ENCODE data around the gene PPP1CA. TPM values are rescaled to one million over a fixed set of nuclear protein-coding genes. Genes with fewer than 3 reads are reported as not detected.

PPP1CA gene
- polyA plus RNA-seq, 2 of the 4 experiments (the other 2 are of a cell fraction) = 174 to 208 TPM

DNA sequence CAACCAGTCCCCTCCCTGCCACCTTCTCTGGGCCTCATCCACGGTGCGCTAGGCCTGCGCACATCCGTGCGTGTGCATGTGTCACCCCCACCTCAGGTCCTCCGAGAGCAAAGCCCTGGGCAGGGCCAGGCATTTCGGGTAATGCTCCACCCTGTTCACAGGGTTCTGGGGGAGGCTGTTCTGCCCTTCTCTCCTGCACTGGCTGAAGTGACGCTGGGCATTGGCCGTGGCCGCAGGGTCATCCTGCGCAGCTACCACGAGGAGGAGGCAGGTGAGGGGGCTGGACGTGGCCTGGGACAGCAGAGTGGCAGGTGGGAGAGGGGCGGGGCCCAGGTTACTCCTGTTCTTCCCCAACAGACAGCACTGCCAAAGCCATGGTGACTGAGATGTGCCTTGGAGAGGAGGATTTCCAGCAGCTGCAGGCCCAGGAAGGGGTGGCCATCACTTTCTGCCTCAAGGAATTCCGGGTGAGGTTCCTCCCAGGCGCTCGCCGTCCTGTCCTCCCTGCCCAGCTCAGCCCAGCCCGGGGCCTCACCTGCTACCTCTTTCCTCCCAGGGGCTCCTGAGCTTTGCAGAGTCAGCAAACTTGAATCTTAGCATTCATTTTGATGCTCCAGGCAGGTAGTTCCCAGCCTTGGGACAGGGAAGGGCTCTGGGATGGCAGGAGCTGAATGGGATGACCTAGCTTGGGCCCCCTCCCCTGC is 6.0 kb downstream of the PPP1CA start:
- FAIRE-seq (no peak), ATAC-seq (no peak), DNase-seq (ENCODE audit: low read depth in 1 of 2, low spot score in 1 of 2) (no peak)
- ChIA-PET POLR2A (no interaction called here), CTCF (interaction anchor here (27.6 to 46.2 kb wide), 2 partner anchors 15 to 37 kb away, joined by 626 to 1913 read pairs; partner anchors contain the start of genes CLCF1, POLD4 and RAD9A)
- Histone ChIP-seq H3K27ac (no peak overlapping the region), H3K9me3 (no peaks in the 10 kb centered on the region), H3K4me3 (no peak overlapping the region), H3K4me2 (no peak overlapping the region), H3K4me1 (peaks cover 16% of the 10 kb centered on the region)
- 90% methylated on average over 19 of the region's 19 CpGs for WGBS (ENCODE audit: missing lambda C conversion rate)
- TF ChIP-seq JUNB (IDR thresholded peaks at IDR 0.05) = no peak
- no peak for TF ChIP-seq NPAS2 (CRISPR knock-in tag; IDR thresholded peaks at IDR 0.05; ENCODE audit: borderline replicate concordance)
- TF ChIP-seq PHF8 (IDR thresholded peaks at IDR 0.05; ENCODE audit: borderline replicate concordance, low read depth) = no peak
- TF ChIP-seq MAFK (IDR thresholded peaks at IDR 0.05; ENCODE audit: partially characterized antibody) = peak; percentile 87
- no peak for TF ChIP-seq ZNF302 (CRISPR knock-in tag; IDR thresholded peaks at IDR 0.05)

- no peak for ATAC-seq
- peaks cover 11% of the 10 kb centered on the region; the same call in 2 of the 3 replicates for H3K4me1 ChIP-seq
- TF ChIP-seq NFE2L2 (conservative IDR thresholded peaks at IDR 0.05; ENCODE audit: low read length) (no peak), GATA3 (IDR thresholded peaks at IDR 0.05; ENCODE audit: borderline replicate concordance) (no peak), ESRRA (IDR thresholded peaks at IDR 0.05; ENCODE audit: borderline replicate concordance, low read length) (no peak)
- TF ChIP-seq, protein P1, sequence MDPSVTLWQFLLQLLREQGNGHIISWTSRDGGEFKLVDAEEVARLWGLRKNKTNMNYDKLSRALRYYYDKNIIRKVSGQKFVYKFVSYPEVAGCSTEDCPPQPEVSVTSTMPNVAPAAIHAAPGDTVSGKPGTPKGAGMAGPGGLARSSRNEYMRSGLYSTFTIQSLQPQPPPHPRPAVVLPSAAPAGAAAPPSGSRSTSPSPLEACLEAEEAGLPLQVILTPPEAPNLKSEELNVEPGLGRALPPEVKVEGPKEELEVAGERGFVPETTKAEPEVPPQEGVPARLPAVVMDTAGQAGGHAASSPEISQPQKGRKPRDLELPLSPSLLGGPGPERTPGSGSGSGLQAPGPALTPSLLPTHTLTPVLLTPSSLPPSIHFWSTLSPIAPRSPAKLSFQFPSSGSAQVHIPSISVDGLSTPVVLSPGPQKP (IDR thresholded peaks at IDR 0.05; ENCODE audit: low read depth, low read length) = no peak
- no peak overlapping the region for H3K4me2 ChIP-seq
- no peak overlapping the region for H3K27ac ChIP-seq
- WGBS (ENCODE audit: missing lambda C conversion rate) = 90% methylated on average over 3 of the region's 5 CpGs
- no peaks in the 10 kb centered on the region for H3K9me3 ChIP-seq
- POLR2A ChIA-PET = no interaction called here
- no peak for DNase-seq (ENCODE audit: low read depth in 1 of 2, low spot score in 1 of 2)
- H3K4me3 ChIP-seq = no peak overlapping the region
- CTCF ChIA-PET = interaction anchor here (0.7 to 46.2 kb wide), 8 partner anchors 11 to 132 kb away, joined by 3 to 1913 read pairs (median 4); partner anchors contain the start of genes CLCF1, POLD4 and RAD9A
- no peak for FAIRE-seq
Measured at GRCh38 chr11:67393990-67394389, 7.7 kb downstream of the PPP1CA start.

DNA sequence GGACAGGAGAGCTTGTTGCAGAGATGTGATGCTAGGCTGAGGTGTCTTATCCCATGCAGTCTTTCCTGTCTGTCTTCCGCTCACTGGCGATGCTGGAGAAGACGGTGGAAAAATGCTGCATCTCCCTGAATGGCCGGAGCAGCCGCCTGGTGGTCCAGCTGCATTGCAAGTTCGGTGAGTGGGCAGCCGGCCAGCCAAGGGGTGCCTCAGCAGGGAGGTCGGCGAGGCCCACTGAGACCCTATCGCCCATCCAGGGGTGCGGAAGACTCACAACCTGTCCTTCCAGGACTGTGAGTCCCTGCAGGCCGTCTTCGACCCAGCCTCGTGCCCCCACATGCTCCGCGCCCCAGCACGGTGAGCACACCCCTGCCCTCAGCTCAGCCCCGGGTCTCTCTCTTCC is 8.2 kb downstream of the PPP1CA start:
- CTCF ChIA-PET = interaction anchor here (1.5 to 46.2 kb wide), 6 partner anchors 1 to 131 kb away, joined by 4 to 1913 read pairs (median 320); partner anchors contain the start of genes CLCF1, POLD4, PPP1CA and RAD9A
- ATAC-seq (no peak), FAIRE-seq (no peak), DNase-seq (ENCODE audit: low read depth in 1 of 2, low spot score in 1 of 2) (no peak)
- Histone ChIP-seq H3K4me2 (no peak overlapping the region), H3K4me1 (peaks cover 11% of the 10 kb centered on the region; the same call in 2 of the 3 replicates), H3K27ac (no peak overlapping the region), H3K9me3 (no peaks in the 10 kb centered on the region), H3K4me3 (no peak overlapping the region)
- 94% methylated on average over 14 of the region's 18 CpGs for WGBS (ENCODE audit: missing lambda C conversion rate)
- no peak for TF ChIP-seq CBX2 (IDR thresholded peaks at IDR 0.05; ENCODE audit: borderline replicate concordance, low read depth)
- no peak for TF ChIP-seq RNF2 (IDR thresholded peaks at IDR 0.05; ENCODE audit: borderline replicate concordance, low read depth)
- no peak for TF ChIP-seq POLR2A (IDR thresholded peaks at IDR 0.05; ENCODE audit: low read length)
- no peak for TF ChIP-seq RARB (CRISPR knock-in tag; IDR thresholded peaks at IDR 0.05)
- TF ChIP-seq MAFK (IDR thresholded peaks at IDR 0.05; ENCODE audit: partially characterized antibody) = no peak
- TF ChIP-seq POLR2AphosphoS2 (conservative IDR thresholded peaks at IDR 0.05; ENCODE audit: low read length) = no peak
- TF ChIP-seq ZSCAN20 (CRISPR knock-in tag; IDR thresholded peaks at IDR 0.05) = no peak
- TF ChIP-seq PHF8 (IDR thresholded peaks at IDR 0.05; ENCODE audit: borderline replicate concordance, low read depth) = no peak
- TF ChIP-seq FOXS1 (CRISPR knock-in tag; IDR thresholded peaks at IDR 0.05) = no peak
- no peak for TF ChIP-seq BCL3 (IDR thresholded peaks at IDR 0.05)
- no peak for TF ChIP-seq HOXB13 (CRISPR knock-in tag; IDR thresholded peaks at IDR 0.05; ENCODE audit: low read depth)
- TF ChIP-seq FOSL2 (IDR thresholded peaks at IDR 0.05) = no peak
- no peak for TF ChIP-seq FOSL2 (CRISPR knock-in tag; IDR thresholded peaks at IDR 0.05)
- no peak for TF ChIP-seq ZFP36 (IDR thresholded peaks at IDR 0.05; ENCODE audit: borderline replicate concordance, partially characterized antibody)
- POLR2A ChIA-PET = interaction anchor here (2.5 kb wide), 1 partner anchor 8 kb away, joined by 21 read pairs; the partner anchor contains the start of gene PPP1CA
